H7 (cell line): Measurements from ENCODE around the gene PTPRO. TPM values are rescaled to one million over a fixed set of nuclear protein-coding genes. Genes with fewer than 3 reads are reported as not detected.

Experiments used
- total RNA-seq: library from RNA; depleted of rRNA; stranded (reverse); fragments of >200 nt; shearing (Covaris generic); gene quantifications from 2 replicates; pipeline ENCODE4 v1.2.3, GENCODE V29; 2014; rRNA removed

The PTPRO gene
- total RNA-seq, 1 experiment from 2014 or later = 0.42 TPM

Other genes starting within 250 kb of the PTPRO start
- gene RERG, start 101.1 kb upstream of the PTPRO start, total RNA-seq = not detected in 2 replicates